ENCODE results near the gene TLX3. TPM values are rescaled to one million over a fixed set of nuclear protein-coding genes. Genes with fewer than 3 reads are reported as not detected.

TLX3 gene
- total RNA-seq, 1 donor from 2014 or later: not detected

DNA sequence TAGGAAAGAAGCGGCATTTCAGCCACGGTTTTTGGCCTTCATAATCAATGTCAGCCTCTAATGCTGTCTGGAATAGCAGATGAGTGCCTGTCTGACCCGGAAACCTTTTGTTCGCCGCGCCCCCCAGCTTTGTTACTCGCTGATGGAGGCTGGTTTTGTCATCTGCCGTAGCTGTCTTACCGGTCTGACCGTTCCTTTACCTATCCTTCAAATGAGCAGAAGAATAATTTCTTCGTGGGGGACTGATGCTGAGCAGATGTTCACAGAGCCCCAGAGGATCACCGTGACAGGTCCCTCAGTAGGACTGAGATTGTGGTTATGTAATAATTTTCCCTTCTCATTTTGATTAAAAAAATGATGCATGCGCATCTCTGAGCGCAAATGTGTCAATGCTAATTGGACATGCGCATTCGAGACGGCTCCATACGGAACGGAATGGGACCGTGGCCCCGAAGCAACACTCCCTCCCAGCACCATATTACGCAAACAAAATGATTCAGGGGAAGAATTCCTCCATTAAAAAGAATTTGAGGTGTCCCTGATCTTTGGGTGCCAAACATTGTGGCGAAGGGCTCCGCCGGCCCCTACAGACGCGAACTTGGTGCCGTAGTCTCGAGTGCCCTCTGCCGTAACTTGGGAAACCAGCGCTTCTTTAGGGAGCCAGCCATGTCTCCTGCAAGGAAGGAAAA is 27.6 kb downstream of the TLX3 start:
- H3K4me3 ChIP-seq: peak overlapping the region in 1 of 2 donors; percentile 1
- H3K27me3 ChIP-seq: no peaks in the 10 kb centered on the region

DNA sequence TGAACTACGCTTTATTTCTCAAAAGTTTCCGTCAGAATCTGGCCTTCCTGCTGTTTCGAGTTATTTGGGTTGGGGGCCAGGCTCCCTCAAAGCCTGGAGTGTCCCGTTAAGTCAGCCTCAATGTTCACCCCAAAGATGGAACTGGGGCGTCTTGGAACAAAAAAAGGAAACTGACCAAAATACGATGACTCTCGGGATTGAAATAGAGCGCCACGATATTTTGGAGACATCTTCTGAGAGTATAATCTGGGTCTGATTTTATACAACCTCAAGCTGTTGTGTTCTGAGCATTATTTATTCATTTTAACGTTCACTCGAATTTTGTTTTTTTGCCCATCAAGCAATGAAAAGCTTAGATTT is 28.1 kb downstream of the TLX3 start:
- H3K36me3 ChIP-seq: no peaks in the 10 kb centered on the region
- no peaks in the 10 kb centered on the region for H3K9me3 ChIP-seq
- H3K27me3 ChIP-seq: no peaks in the 10 kb centered on the region
- intact Hi-C loops (cut with DNase I): no loop called here
- no peak for DNase-seq (ENCODE audit: extremely low spot score in 2 of 2)
- H3K4me1 ChIP-seq: peaks cover 7% of the 10 kb centered on the region
- TF ChIP-seq, protein P1, sequence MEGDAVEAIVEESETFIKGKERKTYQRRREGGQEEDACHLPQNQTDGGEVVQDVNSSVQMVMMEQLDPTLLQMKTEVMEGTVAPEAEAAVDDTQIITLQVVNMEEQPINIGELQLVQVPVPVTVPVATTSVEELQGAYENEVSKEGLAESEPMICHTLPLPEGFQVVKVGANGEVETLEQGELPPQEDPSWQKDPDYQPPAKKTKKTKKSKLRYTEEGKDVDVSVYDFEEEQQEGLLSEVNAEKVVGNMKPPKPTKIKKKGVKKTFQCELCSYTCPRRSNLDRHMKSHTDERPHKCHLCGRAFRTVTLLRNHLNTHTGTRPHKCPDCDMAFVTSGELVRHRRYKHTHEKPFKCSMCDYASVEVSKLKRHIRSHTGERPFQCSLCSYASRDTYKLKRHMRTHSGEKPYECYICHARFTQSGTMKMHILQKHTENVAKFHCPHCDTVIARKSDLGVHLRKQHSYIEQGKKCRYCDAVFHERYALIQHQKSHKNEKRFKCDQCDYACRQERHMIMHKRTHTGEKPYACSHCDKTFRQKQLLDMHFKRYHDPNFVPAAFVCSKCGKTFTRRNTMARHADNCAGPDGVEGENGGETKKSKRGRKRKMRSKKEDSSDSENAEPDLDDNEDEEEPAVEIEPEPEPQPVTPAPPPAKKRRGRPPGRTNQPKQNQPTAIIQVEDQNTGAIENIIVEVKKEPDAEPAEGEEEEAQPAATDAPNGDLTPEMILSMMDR (IDR thresholded peaks at IDR 0.05): no peak
- TF ChIP-seq POLR2A (IDR thresholded peaks at IDR 0.05) (no peak), POLR2AphosphoS5 (IDR thresholded peaks at IDR 0.05; ENCODE audit: insufficient read depth in 1 of 2, low read depth in 1 of 2) (no peak)
- H3K4me3 ChIP-seq: no peak overlapping the region
- H3K27ac ChIP-seq: no peak overlapping the region

More for the DNA sequence above, 27.6 kb downstream of the TLX3 start:
- TF ChIP-seq POLR2AphosphoS5 (IDR thresholded peaks at IDR 0.05; ENCODE audit: insufficient read depth in 1 of 2, low read depth in 1 of 2) (no peak), POLR2A (IDR thresholded peaks at IDR 0.05) (no peak)
- TF ChIP-seq, protein P1 (IDR thresholded peaks at IDR 0.05): peak in 2 of 3 experiments; percentile 30 to 32
- no peak for DNase-seq (ENCODE audit: extremely low spot score in 2 of 2)
- Histone ChIP-seq H3K36me3 (no peaks in the 10 kb centered on the region), H3K4me1 (peaks cover 7% of the 10 kb centered on the region), H3K9me3 (no peaks in the 10 kb centered on the region), H3K27ac (no peak overlapping the region)
- intact Hi-C loops (cut with DNase I): no loop called here

DNA sequence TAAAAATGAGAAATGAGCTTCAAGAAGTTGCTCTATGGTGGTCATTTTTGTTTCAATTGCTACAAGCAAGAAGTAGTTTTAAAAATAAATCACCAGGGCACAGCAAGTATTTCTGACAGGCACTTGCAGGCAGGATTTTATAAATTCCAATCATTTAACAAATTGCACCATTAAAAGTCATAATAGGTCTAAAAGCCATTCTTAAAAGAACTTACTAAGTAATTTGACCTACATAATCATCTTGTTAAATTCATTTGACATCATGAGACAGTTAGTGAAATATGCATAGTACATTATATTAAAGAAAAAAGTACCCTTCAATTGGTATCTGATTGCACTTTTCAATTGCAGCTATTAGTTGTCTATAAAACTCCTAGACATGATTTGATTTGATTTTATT is 31.0 kb downstream of the TLX3 start:
- H3K4me3 ChIP-seq: no peak overlapping the region
- TF ChIP-seq POLR2AphosphoS5 (IDR thresholded peaks at IDR 0.05; ENCODE audit: insufficient read depth in 1 of 2, low read depth in 1 of 2): no peak
- no peak for TF ChIP-seq POLR2A (IDR thresholded peaks at IDR 0.05)
- H3K27me3 ChIP-seq: no peaks in the 10 kb centered on the region
- DNase-seq (ENCODE audit: extremely low spot score in 2 of 2): no peak
- no peak overlapping the region for H3K27ac ChIP-seq
- H3K9me3 ChIP-seq: no peaks in the 10 kb centered on the region
- no peaks in the 10 kb centered on the region for H3K36me3 ChIP-seq
- intact Hi-C loops (cut with DNase I): no loop called here
- peaks cover 7% of the 10 kb centered on the region for H3K4me1 ChIP-seq

DNA sequence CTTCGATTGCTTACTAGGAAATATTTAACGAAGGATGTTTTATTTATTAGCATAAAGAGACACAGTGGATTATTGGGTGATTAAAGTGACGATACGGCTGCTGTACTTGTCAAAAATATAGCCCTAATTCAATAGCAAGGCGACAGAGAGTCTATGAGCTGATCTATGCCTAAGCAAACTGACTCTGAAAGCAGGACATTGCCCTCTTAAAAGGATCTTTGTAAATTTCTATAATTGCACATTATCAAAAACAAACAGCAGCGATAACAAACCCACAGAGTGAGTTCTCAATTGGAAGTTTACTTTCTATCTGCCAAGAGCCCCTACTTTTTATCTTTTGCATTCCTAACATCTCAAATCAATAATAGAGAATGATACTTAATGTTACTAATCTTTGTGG is 31.4 kb downstream of the TLX3 start:
- peaks cover 7% of the 10 kb centered on the region for H3K4me1 ChIP-seq
- no peak overlapping the region for H3K27ac ChIP-seq
- intact Hi-C loops (cut with DNase I): no loop called here
- TF ChIP-seq, protein P1 (IDR thresholded peaks at IDR 0.05): no peak
- no peak for TF ChIP-seq POLR2AphosphoS5 (IDR thresholded peaks at IDR 0.05; ENCODE audit: insufficient read depth in 1 of 2, low read depth in 1 of 2)
- no peak for TF ChIP-seq POLR2A (IDR thresholded peaks at IDR 0.05)
- no peak overlapping the region for H3K4me3 ChIP-seq
- no peak for DNase-seq (ENCODE audit: extremely low spot score in 2 of 2)
- no peaks in the 10 kb centered on the region for H3K36me3 ChIP-seq
- H3K9me3 ChIP-seq: no peaks in the 10 kb centered on the region
- H3K27me3 ChIP-seq: no peaks in the 10 kb centered on the region

DNA sequence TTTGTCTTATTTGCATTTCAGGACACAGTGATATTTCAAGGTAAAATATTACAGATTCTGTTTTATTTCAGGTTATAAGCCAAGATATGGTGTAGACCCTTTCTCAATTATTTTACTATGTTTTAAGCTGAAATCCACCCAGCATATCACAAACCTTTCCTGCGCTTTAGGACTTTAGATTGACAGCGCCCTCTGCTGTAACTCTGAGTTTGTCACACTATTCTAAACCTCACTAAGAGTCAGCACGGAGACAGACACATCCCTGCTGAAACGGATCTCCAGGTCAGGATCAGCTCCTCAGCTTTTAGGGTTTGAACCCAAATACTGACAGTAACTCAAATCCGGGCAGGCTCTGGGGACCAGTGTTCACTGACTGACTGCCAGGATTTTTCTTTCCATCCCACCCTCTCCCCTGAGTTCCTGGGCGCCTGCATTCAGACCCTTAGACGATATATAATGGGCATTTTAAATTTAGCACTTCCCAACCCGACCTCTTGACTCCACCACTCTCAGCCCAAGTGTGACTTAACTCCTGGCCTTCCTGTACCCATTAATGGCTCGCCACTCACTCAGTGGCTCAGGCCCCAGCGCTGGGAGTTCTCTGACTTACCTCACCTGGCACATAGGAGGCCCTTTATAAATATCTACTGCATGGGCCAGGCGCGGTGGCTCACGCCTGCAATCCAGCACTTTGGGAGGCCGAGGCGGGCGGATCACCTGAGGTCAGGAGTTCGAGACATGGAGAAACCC is 33.5 kb downstream of the TLX3 start:
- TF ChIP-seq POLR2AphosphoS5 (IDR thresholded peaks at IDR 0.05; ENCODE audit: insufficient read depth in 1 of 2, low read depth in 1 of 2): no peak
- TF ChIP-seq, protein P1 (IDR thresholded peaks at IDR 0.05): peak in 1 of 3 experiments; percentile 26
- no peaks in the 10 kb centered on the region for H3K4me1 ChIP-seq
- intact Hi-C loops (cut with DNase I): no loop called here
- no peak overlapping the region for H3K4me3 ChIP-seq
- no peak overlapping the region for H3K27ac ChIP-seq
- H3K9me3 ChIP-seq: no peaks in the 10 kb centered on the region
- H3K36me3 ChIP-seq: no peaks in the 10 kb centered on the region
- H3K27me3 ChIP-seq: no peaks in the 10 kb centered on the region
- no peak for DNase-seq (ENCODE audit: extremely low spot score in 2 of 2)
